HG02885 (cell line): ENCODE results near the gene PCSK2.

ENCODE experiments used
- ATAC-seq: cut with Tn5 transposase; IDR thresholded peaks from one replicate; pipeline ENCODE4 v1.9.1; 2021; ENCODE audit warnings: mild to moderate bottlenecking; ENCODE audit not compliant: unreplicated experiment, poor library complexity

Gene PCSK2

GRCh38 chr20:17500826-17501225 is 274.0 kb downstream of the PCSK2 start:
- ATAC-seq, result no peak

GRCh38 chr20:17501701-17502100 is 274.9 kb downstream of the PCSK2 start:
- no peak for ATAC-seq

DNA sequence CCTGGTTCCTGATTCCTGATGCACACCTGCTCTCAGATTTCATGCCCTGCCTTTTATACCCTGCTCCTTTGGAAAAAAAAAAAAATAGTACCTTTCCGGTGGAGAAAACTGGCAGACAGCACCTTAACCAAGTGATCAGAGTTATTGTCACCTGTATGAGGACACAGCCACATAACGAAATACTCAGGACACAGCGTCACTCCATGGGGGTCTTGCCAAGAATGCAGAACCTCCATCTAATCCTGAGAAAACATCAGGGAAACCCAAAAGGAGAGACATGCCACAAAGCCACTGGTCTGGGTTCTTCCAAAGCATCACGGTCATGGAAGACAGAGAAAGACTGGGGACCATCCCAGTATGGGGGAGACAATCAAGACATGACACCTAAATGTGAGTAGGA is 275.3 kb downstream of the PCSK2 start:
- ATAC-seq, result no peak

GRCh38 chr20:17503301-17504065 is 276.6 kb downstream of the PCSK2 start:
- no peak for ATAC-seq

DNA sequence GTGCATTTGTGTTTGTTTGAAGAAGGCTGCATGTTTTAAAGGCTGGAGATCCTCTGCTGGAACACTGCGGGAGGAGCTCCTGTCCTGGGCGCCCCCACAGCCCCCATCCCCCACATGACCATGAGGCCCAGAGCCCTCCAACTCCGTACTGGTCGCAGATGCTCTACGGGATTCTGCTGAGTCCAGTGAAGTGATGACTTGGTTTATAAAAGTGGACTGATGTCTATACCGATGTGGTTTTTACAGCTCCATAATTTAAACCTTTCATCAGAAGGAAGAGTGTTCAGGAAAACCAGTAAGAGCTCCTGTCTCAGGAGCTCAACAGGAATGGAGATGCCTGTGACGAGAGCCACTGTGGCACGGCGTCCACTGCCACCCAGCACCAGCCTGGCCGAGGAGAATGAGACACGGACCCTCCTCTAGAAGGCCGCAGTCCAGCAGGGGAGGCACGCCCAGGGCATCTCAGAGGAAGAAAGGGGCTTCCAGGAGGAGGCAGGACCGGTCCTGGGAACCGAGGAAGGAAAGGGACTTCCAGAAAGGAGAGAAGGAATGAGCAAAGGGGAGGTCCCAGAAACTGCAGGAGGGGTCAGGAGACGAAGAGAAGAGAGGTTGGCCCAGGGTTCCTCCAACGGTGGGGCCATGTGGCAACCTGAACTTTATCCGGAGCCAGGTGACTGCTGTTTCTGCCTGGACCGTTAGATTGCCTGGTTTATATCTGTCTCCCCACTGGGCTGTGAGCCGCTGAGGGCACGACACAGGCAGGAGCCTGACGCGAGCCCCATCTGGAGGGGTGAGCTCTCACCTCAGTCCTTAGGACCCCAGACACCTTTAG is 277.4 kb downstream of the PCSK2 start:
- ATAC-seq, result peak; percentile 23

- ATAC-seq, result peak; percentile 76
Measured at GRCh38 chr20:17504898-17505635, 278.2 kb downstream of the PCSK2 start.

DNA sequence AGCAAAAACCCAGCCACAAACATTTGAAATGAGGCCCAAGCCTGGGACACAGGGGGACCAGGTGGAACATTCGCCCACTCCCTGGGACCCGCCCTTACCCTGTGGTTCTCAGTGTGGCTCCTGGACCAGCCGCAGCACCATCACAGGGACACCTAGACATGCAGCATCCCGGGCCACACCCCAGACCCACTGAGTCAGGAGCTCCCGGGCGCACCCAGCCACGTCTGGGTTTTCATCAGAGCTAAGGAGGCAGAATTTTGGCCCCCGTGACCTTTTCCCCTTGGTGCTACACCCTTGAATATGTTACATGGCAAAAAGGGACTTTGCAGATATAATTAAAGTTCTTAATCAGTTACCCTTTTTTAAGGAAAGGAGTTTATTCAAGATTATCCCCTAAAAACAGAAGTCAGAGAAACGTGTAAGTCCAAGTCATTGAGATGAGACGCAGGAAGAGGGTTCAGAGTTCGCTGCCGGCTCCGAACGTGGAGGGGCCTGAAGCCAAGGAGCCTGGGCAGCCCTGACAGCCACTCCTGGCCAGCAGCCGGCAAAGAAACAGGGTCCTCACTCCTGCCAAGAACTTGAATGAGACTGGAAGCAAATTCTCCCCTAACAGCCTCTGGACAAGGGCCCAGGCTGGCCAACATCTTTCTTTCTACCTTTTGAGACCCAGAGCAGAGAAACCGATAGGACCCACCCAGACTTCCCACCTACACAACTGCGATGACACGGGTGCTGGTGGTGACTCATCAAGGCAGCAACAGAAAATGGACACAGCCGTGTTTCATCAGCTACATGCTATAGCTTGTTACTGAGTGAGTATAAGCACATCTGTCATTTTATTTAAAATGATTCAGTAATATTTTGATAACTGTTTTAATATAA is 279.0 kb downstream of the PCSK2 start:
- peak; percentile 35 for ATAC-seq

DNA sequence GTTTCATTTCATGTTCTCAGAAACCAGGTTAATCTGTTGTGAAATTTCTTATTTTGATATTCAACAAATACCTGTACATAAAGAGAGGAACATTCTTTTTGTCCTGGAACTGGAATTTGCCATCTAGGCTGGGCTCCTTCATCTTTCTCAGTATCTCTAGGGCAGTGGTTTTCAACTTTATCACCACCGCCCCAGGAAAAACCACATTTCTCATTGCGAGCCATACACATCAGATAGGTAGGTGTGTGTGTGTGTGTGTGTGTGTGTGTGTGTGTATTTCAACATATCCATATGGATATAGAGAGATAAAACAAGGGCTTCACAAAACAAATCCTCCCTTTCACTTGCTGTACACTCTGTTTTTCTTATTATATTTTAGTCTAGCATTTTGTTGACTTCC is 280.2 kb downstream of the PCSK2 start:
- ATAC-seq, result no peak

DNA sequence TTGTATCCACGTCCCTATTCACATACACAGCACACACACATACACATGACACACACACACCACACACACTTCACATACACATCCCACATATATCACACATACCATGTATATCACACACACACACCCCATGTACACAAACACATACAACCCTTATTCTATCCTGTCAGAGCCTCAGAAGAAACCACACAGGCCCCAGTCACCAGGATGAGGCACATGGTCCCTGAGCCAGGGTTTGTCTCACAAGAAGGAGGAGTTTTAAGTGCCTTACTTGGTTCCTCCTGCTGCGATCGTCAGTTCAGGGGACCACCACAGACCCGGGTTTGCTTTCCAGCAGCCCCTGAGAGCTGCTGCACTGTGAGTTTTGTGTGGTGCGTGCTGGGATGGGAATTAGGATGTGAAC is 280.7 kb downstream of the PCSK2 start:
- no peak for ATAC-seq

DNA sequence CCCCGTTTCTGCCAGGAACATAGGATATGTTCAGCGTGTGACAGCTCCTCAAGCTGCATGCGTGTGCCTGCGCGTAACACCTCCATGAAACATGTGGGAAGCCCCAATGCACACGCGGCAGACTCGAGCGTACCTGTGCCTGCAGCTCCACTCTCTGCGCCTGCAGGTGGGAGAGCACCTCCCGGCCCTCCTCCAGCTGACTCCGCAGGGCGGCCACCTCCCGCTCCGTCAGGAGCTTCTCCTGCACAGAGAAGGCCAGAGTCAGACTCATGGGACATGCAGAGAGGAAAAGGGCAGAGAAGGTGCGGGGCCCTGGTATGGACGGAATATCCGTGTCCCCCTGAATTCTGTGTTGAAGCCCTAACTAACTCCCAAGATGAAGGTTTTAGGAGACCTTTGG is 281.9 kb downstream of the PCSK2 start:
- no peak for ATAC-seq

- no peak for ATAC-seq
Measured at GRCh38 chr20:17510548-17510947, 283.7 kb downstream of the PCSK2 start.

DNA sequence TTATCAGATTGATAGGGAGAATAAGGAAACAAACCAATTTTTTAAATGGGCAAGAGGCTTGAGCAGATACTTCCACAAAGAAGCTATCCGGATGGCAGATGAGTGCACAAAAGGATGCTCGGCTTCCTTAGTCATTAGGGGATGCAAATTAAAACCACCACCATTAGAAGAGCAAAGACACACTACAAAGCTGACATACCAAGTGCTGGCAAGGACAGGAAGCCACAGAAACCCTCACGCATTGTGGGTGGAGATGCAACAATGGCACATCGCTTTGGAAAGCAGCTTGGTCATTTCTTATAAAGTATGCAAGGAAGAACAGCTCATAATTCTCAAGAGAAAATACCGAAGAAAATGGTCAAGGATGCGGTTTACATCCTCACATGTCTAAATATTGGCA is 284.6 kb downstream of the PCSK2 start:
- no peak for ATAC-seq

DNA sequence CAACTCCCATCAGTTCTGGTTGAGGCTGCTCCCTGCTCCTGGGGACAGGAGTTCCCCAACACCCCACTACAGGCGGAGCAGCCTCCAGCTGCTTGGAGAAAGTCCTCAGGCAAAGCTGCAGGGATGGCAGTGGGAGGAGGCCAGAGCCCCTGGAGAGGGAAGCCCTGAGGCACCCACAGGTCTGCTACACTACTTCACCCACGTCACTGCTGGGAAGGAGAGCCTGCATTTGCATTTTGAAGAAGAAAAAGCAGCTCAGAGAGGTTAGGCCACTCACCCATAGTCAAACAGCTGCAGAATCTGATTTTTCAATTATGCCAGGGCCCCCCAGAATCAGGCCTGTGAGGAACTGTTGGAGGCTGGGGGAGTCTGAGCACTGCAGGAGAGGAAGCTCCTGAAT is 287.1 kb downstream of the PCSK2 start:
- no peak for ATAC-seq

GRCh38 chr20:17515053-17515452 is 288.2 kb downstream of the PCSK2 start:
- no peak for ATAC-seq

DNA sequence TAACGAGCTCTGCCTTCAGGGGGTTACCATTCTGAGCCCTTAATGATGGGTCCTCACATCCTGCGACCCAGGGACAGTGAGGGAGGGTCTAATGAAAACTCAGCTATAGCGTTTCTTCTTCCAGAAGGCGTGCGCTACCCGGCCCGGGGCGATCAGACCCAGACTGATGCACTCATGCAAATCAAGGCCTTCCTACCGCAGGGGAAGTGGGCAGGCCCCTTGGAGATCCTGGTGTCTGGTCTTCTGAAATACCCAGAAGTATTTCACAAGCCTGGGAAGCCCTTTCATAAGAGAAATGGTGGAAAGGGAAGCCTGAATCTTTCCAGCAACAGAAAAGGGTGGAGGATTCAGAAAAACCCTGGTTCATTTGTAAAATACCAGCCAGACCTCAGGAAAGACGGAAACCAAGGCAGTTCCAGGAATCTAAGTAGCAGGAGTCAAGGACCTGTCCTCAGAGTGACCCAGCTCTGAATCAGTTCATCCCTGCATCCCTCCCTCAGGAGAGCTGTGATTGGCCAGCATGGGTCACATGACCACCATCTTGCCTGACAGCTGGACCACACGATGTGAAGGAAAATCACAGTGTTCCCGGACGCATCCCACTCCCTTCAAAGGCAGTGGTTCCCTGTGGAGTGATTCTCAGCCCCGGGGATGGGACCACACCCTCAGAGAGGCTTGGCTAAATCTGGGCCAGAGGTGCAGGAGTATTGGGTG is 291.7 kb downstream of the PCSK2 start:
- no peak for ATAC-seq

- no peak for ATAC-seq
Measured at GRCh38 chr20:17519606-17520285, 292.9 kb downstream of the PCSK2 start.

DNA sequence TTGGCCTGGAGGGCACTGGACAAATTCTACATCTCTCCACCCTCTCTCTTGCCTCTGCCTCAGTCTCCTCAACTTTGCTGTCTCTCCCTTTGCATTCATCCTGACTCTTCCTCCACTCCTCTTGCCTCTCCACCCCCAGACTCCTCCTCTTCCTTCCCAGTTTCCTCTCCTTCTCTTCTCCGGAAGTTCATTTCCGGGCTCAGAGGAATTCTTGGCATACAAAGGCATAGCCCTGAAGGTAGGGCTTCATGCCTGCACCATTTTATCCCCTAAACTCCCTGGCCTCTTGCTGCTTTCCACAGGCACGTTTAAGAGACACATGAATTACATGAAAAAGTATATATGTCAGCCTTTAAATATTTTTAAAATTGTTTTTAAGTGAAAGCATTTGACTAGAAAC is 293.7 kb downstream of the PCSK2 start:
- no peak for ATAC-seq

- ATAC-seq, result no peak
Measured at GRCh38 chr20:17522528-17522927, 295.7 kb downstream of the PCSK2 start.

DNA sequence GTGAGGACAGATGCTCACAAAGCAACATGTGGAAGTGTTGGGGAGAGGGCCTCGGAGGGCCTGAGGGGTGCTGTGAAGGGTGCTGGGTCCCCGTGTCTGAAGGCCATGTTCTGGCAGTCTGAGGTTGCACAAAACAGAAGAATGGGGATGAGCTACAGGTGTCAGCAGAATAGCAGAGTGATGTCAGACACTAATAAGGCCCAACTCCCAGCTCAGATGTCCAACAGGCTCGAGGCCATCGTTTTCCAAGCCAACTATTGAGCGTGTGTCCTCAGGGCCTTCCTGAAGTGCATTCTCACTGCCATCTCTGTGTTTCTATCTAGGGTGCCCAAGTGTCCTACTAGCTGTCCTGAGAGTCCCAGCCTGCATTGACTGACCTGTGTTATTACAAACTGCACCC is 296.5 kb downstream of the PCSK2 start:
- ATAC-seq, result no peak
